GM18502 (cell line): ENCODE data around the gene TEX19.

Source experiments
- ATAC-seq: cut with Tn5 transposase; IDR thresholded peaks from one replicate; pipeline ENCODE4 v1.9.1; 2021; ENCODE audit warnings: mild to moderate bottlenecking; ENCODE audit not compliant: unreplicated experiment, poor library complexity

TEX19 gene

GRCh38 chr17:82386881-82387704, 28.0 kb downstream of the TEX19 start:
- ATAC-seq, result no peak

GRCh38 chr17:82387705-82388106, 28.7 kb downstream of the TEX19 start:
- ATAC-seq, result no peak

GRCh38 chr17:82388223-82388921, 29.3 kb downstream of the TEX19 start:
- ATAC-seq, result no peak

GRCh38 chr17:82388922-82389283, 29.9 kb downstream of the TEX19 start:
- ATAC-seq, result no peak

- no peak for ATAC-seq
These were observed 30.3 kb downstream of the TEX19 start for GRCh38 chr17:82389379-82389778.

- no peak for ATAC-seq
These were observed 31.2 kb downstream of the TEX19 start for GRCh38 chr17:82390015-82390859.

- ATAC-seq, result no peak
These were observed 31.9 kb downstream of the TEX19 start for GRCh38 chr17:82390860-82391435.

- no peak for ATAC-seq
These were observed 32.5 kb downstream of the TEX19 start for GRCh38 chr17:82391496-82392066.

- ATAC-seq, result no peak
These were observed 33.3 kb downstream of the TEX19 start for GRCh38 chr17:82392209-82392920.

- ATAC-seq, result no peak
These were observed 33.9 kb downstream of the TEX19 start for GRCh38 chr17:82392941-82393340.

- no peak for ATAC-seq
These were observed 35.2 kb downstream of the TEX19 start for GRCh38 chr17:82394278-82394677.

GRCh38 chr17:82396601-82397435, 37.8 kb downstream of the TEX19 start:
- no peak for ATAC-seq

GRCh38 chr17:82397449-82398335, 38.6 kb downstream of the TEX19 start:
- ATAC-seq, result no peak

GRCh38 chr17:82399041-82399441, 40.0 kb downstream of the TEX19 start:
- no peak for ATAC-seq

GRCh38 chr17:82399601-82400101, 40.6 kb downstream of the TEX19 start:
- ATAC-seq, result no peak

GRCh38 chr17:82400206-82400605, 41.2 kb downstream of the TEX19 start:
- ATAC-seq, result no peak

GRCh38 chr17:82400830-82401229, 41.8 kb downstream of the TEX19 start:
- no peak for ATAC-seq

GRCh38 chr17:82402865-82403264, 43.8 kb downstream of the TEX19 start:
- no peak for ATAC-seq
